ENCODE data around the gene MAP3K14. TPM values are rescaled to one million over a fixed set of nuclear protein-coding genes. Genes with fewer than 3 reads are reported as not detected.

Gene MAP3K14
- total and polyA plus RNA-seq, 2 of the 4 experiments (the other 2 are of a cell fraction) = 4.1 to 21.7 TPM

DNA sequence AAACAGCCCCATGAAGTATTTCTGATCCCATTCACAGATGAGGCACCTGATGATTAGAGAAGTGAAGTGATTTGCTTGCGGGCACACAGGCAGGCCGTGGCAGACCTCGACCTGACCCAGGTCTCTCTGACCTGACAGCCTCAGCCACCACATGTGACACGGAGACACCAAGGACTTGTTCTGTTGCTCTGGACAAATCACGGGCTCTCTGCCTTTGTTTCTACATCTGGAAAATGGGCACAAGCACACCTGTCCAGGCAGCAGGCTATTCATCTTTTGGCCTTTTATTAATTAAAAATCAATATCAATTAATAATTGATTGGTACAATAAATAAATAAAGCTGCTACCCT is 3.4 kb downstream of the MAP3K14 start:
- ATAC-seq (ENCODE audit: low read depth) (no peak), DNase-seq (no peak)
- POLR2A ChIA-PET (ENCODE audit: unreplicated experiment) = interaction anchor here (0.5 kb wide), 1 partner anchor 158 kb away, joined by 4 read pairs; no protein-coding TSS in a partner anchor
- no TSS peak for BruUV-seq (replicated peaks)
- Histone ChIP-seq H3K14ac (replicated peaks; ENCODE audit: low read depth, low read length) (peak overlapping the region; percentile 80; the same call in 1 of the 2 replicates), H2AK5ac (ENCODE audit: low read depth, low read length) (peak overlapping the region; percentile 73; the same call in 1 of the 2 replicates), H3K27me3 (ENCODE audit: control insufficient read depth, insufficient read depth, low read length) (no peaks in the 10 kb centered on the region), H3K9me1 (ENCODE audit: insufficient read depth, low read length) (peaks cover 34% of the 10 kb centered on the region), H2BK120ac (ENCODE audit: low read depth, low read length) (no peak overlapping the region), H3K4ac (ENCODE audit: low read depth, low read length) (0 out of 2 replicates have a peak overlapping the region, but pooled peaks have one; percentile 19), H3K9ac (ENCODE audit: low read depth, low read length) (no peak overlapping the region), H2BK20ac (ENCODE audit: low read depth, low read length) (no peak overlapping the region), H3K36me3 (ENCODE audit: control insufficient read depth, insufficient read depth, low read length) (peaks cover 8% of the 10 kb centered on the region), H2BK5ac (ENCODE audit: low read depth, low read length, poor library complexity, severe bottlenecking) (no peak overlapping the region), H2AFZ (replicated peaks; ENCODE audit: low read length, poor library complexity) (no peak overlapping the region), H3K23ac (ENCODE audit: low read depth, low read length) (no peak overlapping the region; the same call in 1 of the 2 replicates), H3K4me1 (ENCODE audit: control insufficient read depth, insufficient read depth, low read length) (peaks cover 39% of the 10 kb centered on the region), H2BK15ac (ENCODE audit: low read depth, low read length) (0 out of 3 replicates have a peak overlapping the region, but pooled peaks have one; percentile 11), H3K4me2 (ENCODE audit: low read depth, low read length) (0 out of 2 replicates have a peak overlapping the region, but pooled peaks have one; percentile 2), H2AK9ac (replicated peaks; ENCODE audit: low read depth, low read length, poor library complexity) (no peak overlapping the region), H4K5ac (ENCODE audit: low read depth, low read length) (no peak overlapping the region), H3K79me1 (ENCODE audit: low read depth in 1 of 2, low read length in 2 of 2) (peaks cover 28 to 75% of the 10 kb centered on the region in 2 experiments), H3K18ac (ENCODE audit: low read depth, low read length) (no peak overlapping the region), H3K56ac (ENCODE audit: extremely low read depth, insufficient read depth, low read length) (no peak overlapping the region), H4K91ac (ENCODE audit: insufficient read depth, low read depth, low read length) (no peak overlapping the region), H3K4me3 (ENCODE audit: insufficient read depth, low read depth, low read length) (no peak overlapping the region), H3K9me3 (ENCODE audit: control insufficient read depth, insufficient read depth, low read length) (no peaks in the 10 kb centered on the region), H3K27ac (ENCODE audit: insufficient read depth, low read length) (no peak overlapping the region), H4K8ac (ENCODE audit: low read depth in 2 of 2, low read length in 2 of 2) (no peak overlapping the region), H4K20me1 (ENCODE audit: insufficient read depth, low read length) (peaks cover 69% of the 10 kb centered on the region)
- CTCF ChIA-PET = interaction anchor here (1.2 to 1.5 kb wide), 2 partner anchors 36 kb away, joined by 4 to 6 read pairs; no protein-coding TSS in a partner anchor
- no CpG with 5 or more reads among the region's 5 CpGs for WGBS, 2 experiments (ENCODE audit: extremely low coverage in 2 of 2, insufficient read length in 1 of 2)
- dilution Hi-C loops (cut with HindIII; ENCODE audit: low sequenced_read_pairs, unreplicated experiment) (no loop called here), in situ Hi-C loops (cut with MboI; ENCODE audit: low sequenced_read_pairs) (loop anchor here (5.0 kb wide), 1 partner anchor 59 kb away; no protein-coding TSS in a partner anchor), intact Hi-C loops (cut with micrococcal nuclease) (no loop called here)
- no peak for TF ChIP-seq CEBPB (IDR thresholded peaks at IDR 0.05; ENCODE audit: low read depth, low read length)
- TF ChIP-seq NFE2L2 (IDR thresholded peaks at IDR 0.05; ENCODE audit: low read depth, low read length) = no peak
- TF ChIP-seq MXI1 (IDR thresholded peaks at IDR 0.05; ENCODE audit: borderline replicate concordance, low read depth, low read length) = no peak
- TF ChIP-seq SMC3 (IDR thresholded peaks at IDR 0.05; ENCODE audit: low read depth, low read length) = no peak
- no peak for TF ChIP-seq RFX5 (IDR thresholded peaks at IDR 0.05; ENCODE audit: low read depth, low read length)
- no peak for TF ChIP-seq USF2 (IDR thresholded peaks at IDR 0.05; ENCODE audit: low read depth, low read length)
- no peak for TF ChIP-seq FOS (IDR thresholded peaks at IDR 0.05; ENCODE audit: low read depth, low read length)
- no peak for TF ChIP-seq POLR2A (IDR thresholded peaks at IDR 0.05; ENCODE audit: low read depth, low read length)
- TF ChIP-seq MAFK (IDR thresholded peaks at IDR 0.05; ENCODE audit: low read depth, low read length) = no peak
- TF ChIP-seq CHD1 (IDR thresholded peaks at IDR 0.05; ENCODE audit: low read depth, low read length) = no peak
- no peak for TF ChIP-seq CTCF (conservative IDR thresholded peaks at IDR 0.05; ENCODE audit: low read depth, low read length)
- no peak for TF ChIP-seq BHLHE40 (IDR thresholded peaks at IDR 0.05; ENCODE audit: low read depth, low read length)
- no peak for TF ChIP-seq MAZ (IDR thresholded peaks at IDR 0.05; ENCODE audit: borderline replicate concordance, low read depth, low read length)
- no peak for TF ChIP-seq RAD21 (IDR thresholded peaks at IDR 0.05; ENCODE audit: low read length)
- TF ChIP-seq, protein P1, sequence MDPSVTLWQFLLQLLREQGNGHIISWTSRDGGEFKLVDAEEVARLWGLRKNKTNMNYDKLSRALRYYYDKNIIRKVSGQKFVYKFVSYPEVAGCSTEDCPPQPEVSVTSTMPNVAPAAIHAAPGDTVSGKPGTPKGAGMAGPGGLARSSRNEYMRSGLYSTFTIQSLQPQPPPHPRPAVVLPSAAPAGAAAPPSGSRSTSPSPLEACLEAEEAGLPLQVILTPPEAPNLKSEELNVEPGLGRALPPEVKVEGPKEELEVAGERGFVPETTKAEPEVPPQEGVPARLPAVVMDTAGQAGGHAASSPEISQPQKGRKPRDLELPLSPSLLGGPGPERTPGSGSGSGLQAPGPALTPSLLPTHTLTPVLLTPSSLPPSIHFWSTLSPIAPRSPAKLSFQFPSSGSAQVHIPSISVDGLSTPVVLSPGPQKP (IDR thresholded peaks at IDR 0.05; ENCODE audit: borderline replicate concordance, low read depth, low read length) = no peak
- TF ChIP-seq RCOR1 (IDR thresholded peaks at IDR 0.05; ENCODE audit: insufficient replicate concordance, low read length) = no peak
